ENCODE data around the gene SLC26A1. TPM values are rescaled to one million over a fixed set of nuclear protein-coding genes. Genes with fewer than 3 reads are reported as not detected.

Gene SLC26A1
- total RNA-seq (2021; fragmentation: NEBNext Ultra II Directional; extraction: Animal tissue kit (Norgen Biotek cat#: 25700)), result under 1 TPM in 3 of 6 experiments, not detected in 3; 0.16 to 0.38 (median 0.19) TPM
- long read RNA-seq, result 0 reads

- Mint-ChIP-seq H3K27ac (no peak within 1 kb of the TSS), H3K36me3 (ENCODE audit: low read depth) (no peaks in the 10 kb centered on the region), H3K9me3 (no peaks in the 10 kb centered on the region), H3K4me1 (ENCODE audit: low read depth) (peaks cover 2% of the 10 kb centered on the region; the same call in 1 of the 2 replicates), H3K27me3 (ENCODE audit: insufficient read depth) (peaks cover 6% of the 10 kb centered on the region), H3K4me3 (no peak within 1 kb of the TSS)
- DNase-seq, result no peak
- no peak for TF ChIP-seq CTCF (IDR thresholded peaks at IDR 0.05)
These were observed at the start of gene SLC26A1 for GRCh38 chr4:993111-994029. Gene SLC26A1, minus strand, starts transcription at chr4:993404. Its CDS starts 1,701 bp downstream, at chr4:991703.

- Mint-ChIP-seq H3K9me3 (no peaks in the 10 kb centered on the region), H3K36me3 (ENCODE audit: low read depth) (no peaks in the 10 kb centered on the region), H3K4me1 (ENCODE audit: low read depth) (peaks cover 36% of the 10 kb centered on the region), H3K27ac (no peak overlapping the region), H3K27me3 (ENCODE audit: insufficient read depth) (peaks cover 7% of the 10 kb centered on the region), H3K4me3 (no peak overlapping the region)
- no peak for DNase-seq
- no peak for TF ChIP-seq CTCF (IDR thresholded peaks at IDR 0.05)
These were observed 49.3 kb upstream of the SLC26A1 start for GRCh38 chr4:1042352-1043055.

GRCh38 chr4:1041936-1042330 is 48.7 kb upstream of the SLC26A1 start:
- no peaks in the 10 kb centered on the region for H3K36me3 Mint-ChIP-seq (ENCODE audit: low read depth)
- H3K4me3 Mint-ChIP-seq, result peak overlapping the region; percentile 79
- peak overlapping the region; percentile 49; the same call in 1 of the 2 replicates for H3K27ac Mint-ChIP-seq
- peaks cover 7% of the 10 kb centered on the region for H3K27me3 Mint-ChIP-seq (ENCODE audit: insufficient read depth)
- peaks cover 30% of the 10 kb centered on the region for H3K4me1 Mint-ChIP-seq (ENCODE audit: low read depth)
- no peak for DNase-seq
- no peak for TF ChIP-seq CTCF (IDR thresholded peaks at IDR 0.05)
- H3K9me3 Mint-ChIP-seq, result no peaks in the 10 kb centered on the region

GRCh38 chr4:1041147-1041935 is 48.1 kb upstream of the SLC26A1 start:
- Mint-ChIP-seq H3K4me3 (peak overlapping the region; percentile 79), H3K27ac (peak overlapping the region; percentile 49; the same call in 1 of the 2 replicates), H3K9me3 (no peaks in the 10 kb centered on the region), H3K36me3 (ENCODE audit: low read depth) (no peaks in the 10 kb centered on the region), H3K27me3 (ENCODE audit: insufficient read depth) (peaks cover 7% of the 10 kb centered on the region), H3K4me1 (ENCODE audit: low read depth) (peaks cover 27% of the 10 kb centered on the region)
- TF ChIP-seq CTCF (IDR thresholded peaks at IDR 0.05), result peak; percentile 11; the same call in 1 of the 2 replicates
- DNase-seq, result no peak

Measured in HFFc6 (cell line).